HG03457 (cell line): Measurements from ENCODE around the gene CLEC16A.

ENCODE experiments used
- ATAC-seq: cut with Tn5 transposase; IDR thresholded peaks from one replicate; pipeline ENCODE4 v1.9.1; 2021; ENCODE audit warnings: moderate number of reproducible peaks; ENCODE audit not compliant: unreplicated experiment

The CLEC16A gene

DNA sequence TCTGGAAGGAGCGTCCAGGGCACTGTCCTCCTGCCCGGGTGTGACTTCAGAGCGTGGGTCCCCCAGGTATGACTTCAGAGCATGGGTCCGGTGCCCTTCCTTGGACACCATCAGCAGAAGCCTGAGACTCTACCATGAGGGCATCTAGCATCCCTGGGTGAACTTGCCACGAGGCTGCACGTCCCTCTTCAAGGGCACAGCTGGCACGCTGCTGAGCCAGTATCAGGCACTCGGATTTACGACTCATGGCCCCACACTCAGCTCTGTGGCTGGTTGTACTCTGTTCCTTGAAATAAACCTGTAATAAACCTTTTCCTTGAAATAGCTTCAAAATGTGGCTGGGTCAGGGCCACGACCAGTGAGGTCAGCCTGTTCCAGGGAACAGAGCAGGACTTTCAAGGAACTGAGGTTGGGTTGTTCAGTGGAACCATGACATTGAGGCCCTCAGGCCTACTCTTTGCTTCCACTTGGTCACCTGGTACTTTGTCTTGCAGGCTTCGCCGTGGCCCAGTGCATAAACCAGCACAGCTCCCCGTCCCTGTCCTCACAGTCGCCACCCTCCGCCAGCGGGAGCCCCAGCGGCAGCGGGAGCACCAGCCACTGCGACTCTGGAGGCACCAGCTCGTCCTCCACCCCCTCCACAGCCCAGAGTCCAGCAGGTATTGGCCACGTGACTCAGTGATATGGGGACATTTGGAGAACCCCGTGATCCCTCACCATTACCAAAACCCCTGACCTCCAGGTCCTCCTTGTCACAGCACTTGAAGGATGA lies 221.7 kb downstream of the CLEC16A start:
- no peak for ATAC-seq

DNA sequence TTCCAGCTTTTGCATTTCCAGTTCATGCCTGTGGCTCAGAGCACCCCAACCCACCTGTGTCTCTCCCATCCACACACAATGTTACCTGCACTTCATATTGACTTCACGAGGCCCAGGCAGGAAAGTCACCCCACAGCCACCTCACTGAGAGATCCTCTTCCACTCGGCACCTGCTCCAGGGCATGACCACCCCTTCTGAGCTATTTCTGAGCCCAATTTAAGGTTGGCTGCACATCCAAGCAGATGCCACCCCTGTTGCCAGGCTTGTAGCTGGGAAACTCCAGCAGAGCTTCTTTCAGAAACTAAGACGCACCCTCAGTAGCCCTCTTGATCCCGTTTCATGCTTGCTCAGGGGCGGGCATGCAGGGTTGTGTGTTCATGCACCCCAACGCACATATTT lies 223.2 kb downstream of the CLEC16A start:
- no peak for ATAC-seq

DNA sequence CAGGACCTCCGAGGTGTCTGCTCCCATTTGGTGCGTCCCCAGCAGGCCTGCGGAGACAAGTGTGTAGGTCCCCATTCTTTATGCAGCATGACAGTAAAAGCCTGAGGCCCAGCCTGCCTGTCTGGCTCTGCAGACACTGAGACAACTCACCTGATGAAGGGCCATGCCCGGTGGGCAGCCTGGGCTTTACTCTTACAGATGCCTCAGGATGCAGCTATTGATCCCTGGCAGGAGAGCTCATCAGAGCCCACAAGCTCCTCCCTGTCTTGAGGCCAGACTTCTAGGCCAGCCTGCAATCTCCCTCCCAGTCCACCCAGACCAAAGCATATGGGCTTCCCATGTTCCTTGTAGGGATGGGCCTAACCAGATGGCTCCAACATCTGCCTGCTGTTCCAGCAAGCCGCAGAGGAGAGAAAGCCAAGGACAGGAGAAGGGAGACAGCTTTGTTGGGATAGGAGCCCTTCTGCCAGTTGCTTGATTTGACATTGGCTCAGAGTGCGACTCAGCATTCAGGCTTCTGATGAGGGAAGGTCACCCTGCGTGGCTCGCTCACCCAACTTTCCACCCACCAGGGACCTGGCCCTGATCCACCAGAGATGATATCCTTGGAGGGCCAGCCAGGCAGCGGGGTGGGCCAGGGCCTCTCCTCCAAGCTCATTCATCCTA lies 224.2 kb downstream of the CLEC16A start:
- ATAC-seq = no peak

DNA sequence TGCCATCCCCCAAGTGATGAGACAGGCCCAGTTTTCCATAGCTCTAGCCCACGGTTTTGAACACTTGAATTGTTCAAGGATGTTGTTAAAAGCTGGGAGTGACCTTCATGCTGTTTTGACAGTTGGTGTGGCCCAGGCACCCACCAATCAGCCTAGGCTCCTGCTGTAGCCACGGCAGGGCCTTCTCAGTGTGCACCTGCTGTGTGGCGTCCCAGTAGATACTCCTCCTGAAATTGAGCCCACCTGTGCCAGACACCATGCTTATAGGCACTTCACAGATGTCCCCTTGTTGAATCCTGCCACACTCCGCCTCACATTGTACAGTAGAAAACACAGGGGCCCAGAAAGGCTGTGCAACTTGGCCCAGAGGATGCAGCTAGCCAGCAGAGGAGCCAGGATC lies 225.3 kb downstream of the CLEC16A start:
- ATAC-seq = no peak

DNA sequence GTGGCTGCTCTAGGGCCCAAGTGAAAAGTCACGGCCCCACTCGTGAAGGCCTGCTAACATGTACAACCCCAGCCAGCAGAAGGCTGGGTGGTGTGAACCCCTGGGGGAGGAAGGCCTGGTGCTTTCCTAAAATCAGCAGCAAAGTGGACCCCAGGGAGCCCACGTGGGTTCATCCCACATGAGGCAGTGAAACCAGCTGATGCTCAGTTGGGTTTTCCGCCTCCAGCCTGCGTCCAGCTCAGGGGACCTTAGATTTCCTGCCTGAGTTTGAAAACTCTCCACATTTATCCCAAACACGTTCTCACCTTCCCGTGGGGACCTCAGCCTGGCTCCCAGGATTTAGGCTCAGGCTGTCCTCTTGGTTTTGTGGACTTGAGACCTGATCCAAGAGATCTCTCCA lies 225.8 kb downstream of the CLEC16A start:
- ATAC-seq = no peak

DNA sequence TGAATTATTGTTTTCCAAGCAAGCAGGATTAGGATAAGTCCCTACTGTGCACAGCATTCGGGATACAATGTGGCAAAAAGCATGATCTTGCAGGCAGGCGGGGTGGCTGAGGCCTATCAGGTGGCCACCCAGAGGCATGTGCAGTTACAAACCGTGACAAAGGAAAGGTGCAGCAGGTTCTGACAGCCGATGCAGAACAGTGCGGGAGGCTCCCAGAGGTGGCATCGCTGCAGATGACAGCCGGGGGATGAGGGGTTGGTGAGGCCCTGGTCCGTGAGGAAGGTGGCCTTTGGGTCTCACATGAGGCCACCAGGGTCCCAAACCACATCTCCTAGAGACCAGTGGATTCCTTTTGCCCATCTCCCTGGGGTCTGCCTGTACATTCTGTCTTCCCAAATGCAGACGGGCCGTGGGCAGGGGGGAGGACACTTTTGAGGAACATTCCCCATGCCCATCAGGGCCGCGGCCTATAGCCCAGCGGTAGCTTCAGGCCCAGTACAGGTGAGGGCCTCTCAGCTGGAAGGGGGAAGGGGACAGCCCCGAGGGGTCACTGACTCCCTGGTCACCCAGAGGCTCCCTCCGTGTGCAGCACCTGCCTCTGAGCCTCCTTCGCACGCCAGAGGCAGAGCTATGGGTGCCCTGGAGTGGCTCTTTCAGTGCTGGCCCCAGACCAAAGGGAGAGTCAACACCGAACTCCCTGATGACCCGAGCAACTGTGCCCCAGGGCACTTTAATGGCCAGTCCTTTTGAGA lies 226.5 kb downstream of the CLEC16A start:
- no peak for ATAC-seq

DNA sequence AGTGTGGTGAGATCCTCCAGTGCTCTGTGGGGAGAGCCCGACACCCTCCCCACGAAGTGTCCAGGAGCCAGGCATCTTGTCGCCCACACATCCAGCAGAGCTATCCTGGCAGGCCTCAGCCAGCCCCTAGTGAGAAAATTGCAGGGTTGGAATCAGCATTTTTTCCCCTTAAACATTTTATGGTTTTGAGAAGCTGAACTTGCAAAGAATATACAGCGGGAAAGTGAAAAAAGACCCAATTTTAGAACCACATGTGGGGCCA lies 227.0 kb downstream of the CLEC16A start:
- ATAC-seq = no peak

DNA sequence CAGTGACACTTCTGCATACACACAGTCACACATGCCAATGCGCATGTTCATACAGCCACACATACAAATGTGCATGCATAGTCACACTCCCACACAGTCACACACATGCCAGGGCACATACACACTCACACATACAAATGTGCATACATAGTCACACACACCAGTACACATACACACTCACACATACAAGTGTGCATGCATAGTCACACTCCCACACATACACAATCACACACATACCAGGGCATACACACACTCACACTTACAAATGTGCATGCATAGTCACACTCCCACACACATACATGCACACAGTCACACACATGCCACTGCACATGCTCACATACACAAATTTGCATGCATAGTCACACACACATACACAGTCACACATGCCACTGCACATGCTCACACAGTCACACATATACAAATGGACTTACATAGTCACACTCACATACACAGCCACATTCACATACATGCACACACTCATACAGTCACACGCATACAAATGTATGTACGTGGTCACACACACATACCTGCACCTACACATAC lies 227.5 kb downstream of the CLEC16A start:
- no peak for ATAC-seq

DNA sequence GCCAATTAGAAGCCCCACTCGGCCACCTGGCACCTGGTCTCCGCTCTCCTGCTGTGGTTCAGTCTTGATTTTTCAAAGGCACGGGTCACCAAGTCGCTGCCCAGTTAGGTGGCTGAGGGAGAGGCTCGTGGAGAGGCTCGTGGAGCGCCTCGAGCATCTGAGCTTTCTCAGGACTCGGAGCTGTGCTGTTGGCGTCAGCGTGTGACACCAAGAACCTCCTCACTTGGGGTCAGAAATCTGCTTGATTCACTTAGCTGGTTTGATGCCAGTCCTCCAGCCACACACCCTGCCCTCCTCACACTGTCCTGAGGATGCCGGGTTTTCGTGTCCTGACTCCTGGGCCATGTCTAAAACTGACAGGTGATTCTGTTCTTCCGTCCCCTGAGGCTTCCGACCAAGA lies 229.1 kb downstream of the CLEC16A start:
- ATAC-seq = no peak

DNA sequence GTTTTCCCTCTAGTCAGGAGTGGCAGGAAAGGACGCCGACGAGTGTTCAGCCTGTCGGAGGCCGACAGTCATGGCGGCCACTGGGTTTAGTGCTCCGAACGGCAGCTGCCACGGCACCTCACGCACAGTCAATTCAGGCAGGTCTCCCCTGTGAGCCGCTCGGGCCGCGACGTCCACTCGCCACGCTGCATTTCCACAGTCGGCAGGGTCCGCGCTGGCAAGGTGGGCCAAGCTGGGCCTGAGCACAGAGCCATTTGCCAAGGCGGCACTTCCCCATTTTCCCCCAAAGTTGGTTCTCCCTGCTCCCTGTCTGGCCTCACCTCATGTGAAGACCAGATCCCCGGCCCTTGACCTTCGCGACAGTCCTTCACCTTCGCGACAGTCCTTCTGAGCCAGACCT lies 229.8 kb downstream of the CLEC16A start:
- no peak for ATAC-seq

DNA sequence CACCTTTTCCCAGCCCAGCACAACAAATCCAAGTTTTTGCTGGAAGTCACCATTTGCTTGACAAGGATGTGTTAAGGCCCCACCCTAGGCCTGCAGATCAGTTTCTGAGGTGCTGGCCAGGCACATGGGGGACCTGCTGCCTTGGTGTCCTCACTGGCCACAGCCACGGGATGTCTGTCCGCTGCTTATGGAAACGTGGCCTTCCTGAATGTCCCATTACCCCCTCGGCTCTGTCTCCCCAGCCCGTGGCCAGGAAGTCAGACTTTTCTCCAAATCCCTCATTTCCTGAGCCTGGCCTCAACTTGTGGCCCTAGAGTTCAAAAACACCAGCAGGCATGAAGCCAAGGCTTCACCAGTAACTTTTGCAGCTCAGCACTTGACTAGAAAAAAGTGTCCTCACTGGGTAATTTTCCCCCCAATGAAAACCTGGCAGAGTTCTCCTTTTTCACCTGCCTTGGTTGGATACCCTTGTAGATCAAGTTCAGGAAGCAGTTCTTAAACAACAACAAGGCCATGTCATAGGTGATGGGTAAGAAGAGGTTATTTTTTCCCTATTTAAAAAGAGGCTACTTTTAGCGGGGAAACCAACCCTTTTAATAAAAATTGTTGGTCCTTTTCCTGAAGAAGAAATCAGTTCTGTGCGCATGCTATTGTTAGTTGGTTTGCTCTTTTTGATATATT lies 230.9 kb downstream of the CLEC16A start:
- no peak for ATAC-seq

DNA sequence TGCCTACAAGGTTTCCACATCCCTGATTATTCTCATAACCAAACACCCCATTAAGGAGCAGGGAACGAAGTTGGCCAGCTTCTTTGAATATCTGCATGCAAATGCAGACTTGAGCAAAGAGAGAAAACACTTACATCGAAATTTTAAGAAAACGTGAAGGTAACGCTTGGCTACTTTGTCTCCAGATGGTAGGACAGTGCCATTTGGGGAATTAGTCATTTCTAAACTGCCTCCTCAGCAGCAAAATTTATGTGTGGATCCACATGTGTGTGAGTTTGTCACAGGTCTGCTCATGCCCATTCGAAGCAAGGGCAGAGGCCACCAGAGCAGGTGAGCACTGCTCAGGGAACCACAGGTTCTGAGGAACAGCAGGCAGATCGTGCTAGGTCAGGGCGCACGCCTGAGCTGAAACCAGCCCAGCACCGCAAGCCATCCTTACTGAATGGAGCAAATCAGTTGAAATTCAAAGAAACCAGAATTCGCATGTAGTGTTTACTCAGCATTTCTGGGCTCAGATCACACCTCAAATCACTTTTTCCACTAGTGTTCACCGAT lies 231.5 kb downstream of the CLEC16A start:
- peak; percentile 39 for ATAC-seq

DNA sequence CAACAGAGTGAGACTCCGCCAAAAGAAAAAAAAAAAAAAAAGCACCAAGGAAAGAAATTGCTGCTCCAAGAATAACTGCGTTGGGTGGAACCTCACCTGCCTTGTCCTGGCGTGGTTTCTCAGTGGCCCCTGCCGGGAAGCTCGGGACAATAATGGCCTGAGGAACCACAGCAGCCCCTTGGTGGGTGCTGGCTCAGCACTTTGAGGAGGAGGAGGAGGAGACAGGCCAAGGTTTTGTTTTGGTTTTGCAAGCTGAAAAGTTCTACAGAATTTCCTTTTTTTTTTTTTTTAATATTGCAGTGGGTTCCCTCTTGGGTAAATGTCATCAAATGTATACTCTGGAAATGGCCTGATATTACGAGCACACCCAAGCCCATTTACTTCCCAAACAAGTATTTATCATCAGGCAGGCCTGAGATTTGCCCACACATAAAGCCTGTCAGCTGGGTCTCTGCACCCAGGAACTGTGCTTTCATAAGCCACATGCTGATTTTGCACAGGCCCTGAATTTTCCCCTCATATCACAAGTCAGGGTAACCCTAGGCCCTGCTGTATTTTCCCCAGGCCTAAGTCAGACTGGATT lies 233.3 kb downstream of the CLEC16A start:
- no peak for ATAC-seq

DNA sequence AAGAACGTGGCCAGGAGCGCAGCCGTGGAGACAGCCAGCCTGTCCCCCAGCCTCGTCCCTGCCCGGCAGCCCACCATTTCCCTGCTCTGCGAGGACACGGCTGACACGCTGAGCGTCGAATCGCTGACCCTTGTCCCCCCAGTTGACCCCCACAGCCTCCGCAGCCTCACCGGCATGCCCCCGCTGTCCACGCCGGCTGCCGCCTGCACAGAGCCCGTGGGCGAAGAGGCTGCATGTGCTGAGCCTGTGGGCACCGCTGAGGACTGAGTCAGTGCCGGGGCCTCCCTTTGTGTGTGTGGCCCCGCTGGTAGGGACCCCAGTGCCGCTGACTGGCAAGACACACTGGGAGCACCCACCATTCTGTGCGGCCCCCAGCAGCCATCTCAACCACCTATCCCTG lies 234.1 kb downstream of the CLEC16A start:
- no peak for ATAC-seq

DNA sequence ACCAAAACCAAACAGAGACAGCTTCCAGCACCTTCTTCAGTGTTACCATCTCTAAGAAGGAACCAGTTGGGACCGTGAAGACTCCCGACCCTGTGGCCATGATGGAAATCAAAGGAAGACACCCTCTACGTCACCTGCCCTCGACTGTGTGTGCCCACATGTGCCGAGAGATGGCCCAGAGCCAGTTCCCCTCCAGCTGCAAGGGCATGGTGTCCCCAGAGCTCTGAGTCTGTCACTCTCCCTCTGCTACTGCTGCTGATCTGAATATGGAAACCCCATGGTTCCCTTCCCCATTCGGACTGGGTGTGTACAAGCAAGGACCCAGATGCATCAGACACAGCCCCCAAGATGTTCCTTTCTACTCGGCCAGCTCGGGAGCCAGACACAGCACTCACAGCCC lies 235.2 kb downstream of the CLEC16A start:
- ATAC-seq = no peak

DNA sequence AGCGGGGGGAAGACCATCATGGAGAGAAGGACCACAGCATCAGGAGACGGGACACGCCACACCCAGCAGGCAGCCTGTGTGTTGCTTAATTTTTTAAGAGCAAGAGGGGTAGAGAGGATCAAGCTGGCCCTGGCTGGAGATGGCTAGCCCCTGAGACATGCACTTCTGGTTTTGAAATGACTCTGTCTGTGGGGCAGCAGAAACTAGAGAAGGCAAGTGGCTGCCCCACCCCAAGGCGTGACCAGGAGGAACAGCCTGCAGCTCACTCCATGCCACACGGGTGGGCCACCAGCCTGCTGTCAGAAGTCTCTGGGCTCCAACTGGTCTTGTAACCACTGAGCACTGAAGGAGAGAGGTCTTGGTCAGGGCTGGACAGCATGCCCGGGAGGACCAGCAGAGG lies 236.1 kb downstream of the CLEC16A start:
- no peak for ATAC-seq

DNA sequence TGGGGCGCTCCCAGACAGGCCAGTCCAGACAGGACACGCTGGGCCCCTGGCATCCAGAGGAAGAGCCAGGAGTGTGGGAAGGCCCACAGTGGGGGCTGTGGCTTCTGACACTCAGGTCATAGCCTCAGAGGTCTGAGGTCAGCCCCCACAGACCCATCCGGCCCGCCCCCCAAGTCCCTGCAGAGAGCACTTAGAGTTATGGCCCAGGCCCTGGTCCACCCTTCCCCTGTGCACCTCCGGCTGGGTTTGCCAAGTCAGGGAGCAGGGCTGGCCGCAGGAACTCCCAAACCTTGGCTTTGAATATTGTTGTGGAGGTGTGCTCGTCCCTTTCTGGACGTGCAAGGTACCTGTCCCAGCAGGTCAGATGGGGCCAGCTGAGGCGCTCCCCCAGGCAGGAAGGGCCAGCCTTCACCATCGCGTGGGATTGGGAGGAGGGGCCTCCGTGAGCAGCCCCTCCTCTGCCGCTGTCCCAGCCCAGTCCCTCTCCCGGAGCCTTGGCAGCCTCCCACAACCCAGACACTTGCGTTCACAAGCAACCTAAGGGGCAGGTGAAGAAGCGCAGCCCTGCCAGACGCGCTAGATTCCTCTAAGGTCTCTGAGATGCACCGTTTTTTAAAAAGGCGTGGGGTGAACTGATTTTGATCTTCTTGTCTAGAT lies 237.0 kb downstream of the CLEC16A start:
- ATAC-seq = no peak

DNA sequence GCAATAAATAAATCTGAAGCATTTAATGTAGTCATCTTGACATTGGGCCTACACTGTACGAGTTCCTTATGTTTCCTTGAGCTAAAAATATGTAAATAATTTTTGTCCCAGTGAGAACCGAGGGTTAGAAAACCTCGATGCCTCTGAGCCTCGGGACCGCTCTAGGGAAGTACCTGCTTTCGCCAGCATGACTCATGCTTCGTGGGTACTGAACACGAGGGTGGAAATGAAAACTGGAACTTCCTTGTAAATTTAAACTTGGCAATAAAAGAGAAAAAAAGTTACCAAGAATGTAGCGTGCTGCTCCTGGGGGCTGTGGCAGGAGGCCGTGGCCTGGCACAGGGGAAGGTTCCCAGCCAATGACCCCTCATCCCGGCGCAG lies 237.5 kb downstream of the CLEC16A start:
- no peak for ATAC-seq

DNA sequence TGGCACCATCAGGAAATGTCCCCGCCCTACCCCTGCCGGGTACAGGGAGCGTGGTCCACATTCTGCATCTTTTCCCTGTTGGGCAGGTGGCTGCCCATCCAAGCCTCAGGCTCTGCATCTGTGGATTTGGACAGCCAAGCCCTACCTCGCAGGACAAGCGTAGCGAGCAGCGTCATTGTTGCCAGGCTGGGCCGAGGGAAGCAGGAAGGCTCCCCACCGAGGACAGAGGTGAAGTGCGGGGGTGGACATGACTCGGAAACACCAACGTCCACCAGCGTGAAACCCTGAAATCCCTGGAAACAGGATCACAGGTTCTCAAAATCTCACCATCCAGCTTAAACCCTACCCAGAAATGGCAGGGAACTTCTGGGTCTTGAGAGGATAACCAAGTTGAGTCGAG lies 238.0 kb downstream of the CLEC16A start:
- ATAC-seq = no peak
